ENCODE data around the gene SERPINI1. TPM values are rescaled to one million over a fixed set of nuclear protein-coding genes. Genes with fewer than 3 reads are reported as not detected.

The SERPINI1 gene
- total and polyA plus RNA-seq, 2 of the 8 experiments (the other 6 are each of a cell fraction or from before 2014, with no cell fraction given): 5.3 to 9.9 TPM

DNA sequence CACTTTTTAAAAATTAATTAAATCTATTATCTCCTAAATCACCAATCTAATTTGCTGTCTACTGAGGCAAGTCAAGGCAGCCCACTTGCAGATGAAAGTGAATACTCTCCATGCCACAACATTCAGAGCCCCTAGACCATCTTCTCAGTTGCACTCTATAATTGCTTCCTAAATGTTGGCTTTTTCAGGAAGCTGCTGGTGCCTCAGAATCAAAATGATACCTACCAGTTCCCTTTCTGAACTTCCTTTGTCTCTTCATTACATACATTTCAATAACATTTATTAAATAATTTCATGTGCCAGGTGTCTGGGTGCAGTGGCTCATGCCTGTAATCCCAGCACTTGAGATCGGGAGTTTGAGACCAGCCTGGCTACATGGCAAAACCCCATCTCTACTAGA, 124.1 kb downstream of the SERPINI1 start (continued):
- TF ChIP-seq KDM5A (IDR thresholded peaks at IDR 0.05; ENCODE audit: low read length): no peak
- TF ChIP-seq HDAC2 (IDR thresholded peaks at IDR 0.05; ENCODE audit: borderline replicate concordance in 1 of 2, low read depth in 2 of 2, low read length in 2 of 2): no peak
- TF ChIP-seq, protein P1, sequence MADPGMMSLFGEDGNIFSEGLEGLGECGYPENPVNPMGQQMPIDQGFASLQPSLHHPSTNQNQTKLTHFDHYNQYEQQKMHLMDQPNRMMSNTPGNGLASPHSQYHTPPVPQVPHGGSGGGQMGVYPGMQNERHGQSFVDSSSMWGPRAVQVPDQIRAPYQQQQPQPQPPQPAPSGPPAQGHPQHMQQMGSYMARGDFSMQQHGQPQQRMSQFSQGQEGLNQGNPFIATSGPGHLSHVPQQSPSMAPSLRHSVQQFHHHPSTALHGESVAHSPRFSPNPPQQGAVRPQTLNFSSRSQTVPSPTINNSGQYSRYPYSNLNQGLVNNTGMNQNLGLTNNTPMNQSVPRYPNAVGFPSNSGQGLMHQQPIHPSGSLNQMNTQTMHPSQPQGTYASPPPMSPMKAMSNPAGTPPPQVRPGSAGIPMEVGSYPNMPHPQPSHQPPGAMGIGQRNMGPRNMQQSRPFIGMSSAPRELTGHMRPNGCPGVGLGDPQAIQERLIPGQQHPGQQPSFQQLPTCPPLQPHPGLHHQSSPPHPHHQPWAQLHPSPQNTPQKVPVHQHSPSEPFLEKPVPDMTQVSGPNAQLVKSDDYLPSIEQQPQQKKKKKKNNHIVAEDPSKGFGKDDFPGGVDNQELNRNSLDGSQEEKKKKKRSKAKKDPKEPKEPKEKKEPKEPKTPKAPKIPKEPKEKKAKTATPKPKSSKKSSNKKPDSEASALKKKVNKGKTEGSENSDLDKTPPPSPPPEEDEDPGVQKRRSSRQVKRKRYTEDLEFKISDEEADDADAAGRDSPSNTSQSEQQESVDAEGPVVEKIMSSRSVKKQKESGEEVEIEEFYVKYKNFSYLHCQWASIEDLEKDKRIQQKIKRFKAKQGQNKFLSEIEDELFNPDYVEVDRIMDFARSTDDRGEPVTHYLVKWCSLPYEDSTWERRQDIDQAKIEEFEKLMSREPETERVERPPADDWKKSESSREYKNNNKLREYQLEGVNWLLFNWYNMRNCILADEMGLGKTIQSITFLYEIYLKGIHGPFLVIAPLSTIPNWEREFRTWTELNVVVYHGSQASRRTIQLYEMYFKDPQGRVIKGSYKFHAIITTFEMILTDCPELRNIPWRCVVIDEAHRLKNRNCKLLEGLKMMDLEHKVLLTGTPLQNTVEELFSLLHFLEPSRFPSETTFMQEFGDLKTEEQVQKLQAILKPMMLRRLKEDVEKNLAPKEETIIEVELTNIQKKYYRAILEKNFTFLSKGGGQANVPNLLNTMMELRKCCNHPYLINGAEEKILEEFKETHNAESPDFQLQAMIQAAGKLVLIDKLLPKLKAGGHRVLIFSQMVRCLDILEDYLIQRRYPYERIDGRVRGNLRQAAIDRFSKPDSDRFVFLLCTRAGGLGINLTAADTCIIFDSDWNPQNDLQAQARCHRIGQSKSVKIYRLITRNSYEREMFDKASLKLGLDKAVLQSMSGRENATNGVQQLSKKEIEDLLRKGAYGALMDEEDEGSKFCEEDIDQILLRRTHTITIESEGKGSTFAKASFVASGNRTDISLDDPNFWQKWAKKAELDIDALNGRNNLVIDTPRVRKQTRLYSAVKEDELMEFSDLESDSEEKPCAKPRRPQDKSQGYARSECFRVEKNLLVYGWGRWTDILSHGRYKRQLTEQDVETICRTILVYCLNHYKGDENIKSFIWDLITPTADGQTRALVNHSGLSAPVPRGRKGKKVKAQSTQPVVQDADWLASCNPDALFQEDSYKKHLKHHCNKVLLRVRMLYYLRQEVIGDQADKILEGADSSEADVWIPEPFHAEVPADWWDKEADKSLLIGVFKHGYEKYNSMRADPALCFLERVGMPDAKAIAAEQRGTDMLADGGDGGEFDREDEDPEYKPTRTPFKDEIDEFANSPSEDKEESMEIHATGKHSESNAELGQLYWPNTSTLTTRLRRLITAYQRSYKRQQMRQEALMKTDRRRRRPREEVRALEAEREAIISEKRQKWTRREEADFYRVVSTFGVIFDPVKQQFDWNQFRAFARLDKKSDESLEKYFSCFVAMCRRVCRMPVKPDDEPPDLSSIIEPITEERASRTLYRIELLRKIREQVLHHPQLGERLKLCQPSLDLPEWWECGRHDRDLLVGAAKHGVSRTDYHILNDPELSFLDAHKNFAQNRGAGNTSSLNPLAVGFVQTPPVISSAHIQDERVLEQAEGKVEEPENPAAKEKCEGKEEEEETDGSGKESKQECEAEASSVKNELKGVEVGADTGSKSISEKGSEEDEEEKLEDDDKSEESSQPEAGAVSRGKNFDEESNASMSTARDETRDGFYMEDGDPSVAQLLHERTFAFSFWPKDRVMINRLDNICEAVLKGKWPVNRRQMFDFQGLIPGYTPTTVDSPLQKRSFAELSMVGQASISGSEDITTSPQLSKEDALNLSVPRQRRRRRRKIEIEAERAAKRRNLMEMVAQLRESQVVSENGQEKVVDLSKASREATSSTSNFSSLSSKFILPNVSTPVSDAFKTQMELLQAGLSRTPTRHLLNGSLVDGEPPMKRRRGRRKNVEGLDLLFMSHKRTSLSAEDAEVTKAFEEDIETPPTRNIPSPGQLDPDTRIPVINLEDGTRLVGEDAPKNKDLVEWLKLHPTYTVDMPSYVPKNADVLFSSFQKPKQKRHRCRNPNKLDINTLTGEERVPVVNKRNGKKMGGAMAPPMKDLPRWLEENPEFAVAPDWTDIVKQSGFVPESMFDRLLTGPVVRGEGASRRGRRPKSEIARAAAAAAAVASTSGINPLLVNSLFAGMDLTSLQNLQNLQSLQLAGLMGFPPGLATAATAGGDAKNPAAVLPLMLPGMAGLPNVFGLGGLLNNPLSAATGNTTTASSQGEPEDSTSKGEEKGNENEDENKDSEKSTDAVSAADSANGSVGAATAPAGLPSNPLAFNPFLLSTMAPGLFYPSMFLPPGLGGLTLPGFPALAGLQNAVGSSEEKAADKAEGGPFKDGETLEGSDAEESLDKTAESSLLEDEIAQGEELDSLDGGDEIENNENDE (IDR thresholded peaks at IDR 0.05; ENCODE audit: insufficient replicate concordance, low read length): no peak

Measured in H1 (cell line).